Coronary artery (tissue), 2 donors: ENCODE measurements around the gene DCLK2.
A peak's percentile ranks its signal among the peaks of the same experiment; 100 is the strongest.

Source experiments
- DNase-seq: peaks from one replicate; pipeline ENCODE4 v3.0.0-alpha.2; 2017; ENCODE audit warnings: low spot score
- H3K27ac ChIP-seq, 2 donors: fragments of 200-600 bp; sonication (generic); one replicate each; pipeline ENCODE4 v1.5.1; 2016 to 2019
- H3K4me3 ChIP-seq: fragments of 200-600 bp; sonication (generic); 2 replicates; pipeline ENCODE4 v1.5.1; 2016; ENCODE audit warnings: mild to moderate bottlenecking, moderate library complexity
- CTCF ChIP-seq: fragments of 200-600 bp; sonication (generic); IDR thresholded peaks from one replicate; pipeline ENCODE4 v1.5.1; 2019; ENCODE audit warnings: antibody characterized with exemption

Gene DCLK2

GRCh38 chr4:150238591-150238990 is 160.3 kb downstream of the DCLK2 start:
- no peak for TF ChIP-seq CTCF
- no peak for DNase-seq
- H3K27ac ChIP-seq = no peak overlapping the region
- no peak overlapping the region for H3K4me3 ChIP-seq

DNA sequence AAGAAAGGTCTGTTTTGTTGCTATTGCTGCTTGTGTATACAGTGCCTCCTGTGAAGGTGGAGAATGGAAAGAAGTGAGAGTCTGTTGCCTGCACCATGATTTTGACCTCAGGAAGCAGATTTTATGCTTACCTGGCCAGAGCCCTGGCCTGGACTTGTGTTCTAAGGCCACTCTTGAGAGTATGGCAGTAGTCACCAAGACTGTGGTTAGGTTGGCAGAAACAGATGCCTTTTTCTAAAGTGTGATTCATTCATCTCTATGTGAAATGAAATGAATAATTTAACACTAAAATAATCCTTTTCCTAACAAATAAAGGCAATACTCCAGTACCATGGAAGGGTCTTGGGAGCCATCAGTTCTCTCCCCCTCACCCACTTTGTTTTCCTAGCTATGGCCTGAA is 161.8 kb downstream of the DCLK2 start:
- no peak overlapping the region for H3K27ac ChIP-seq
- no peak overlapping the region for H3K4me3 ChIP-seq
- no peak for DNase-seq
- no peak for TF ChIP-seq CTCF

GRCh38 chr4:150242820-150243458 is 164.7 kb downstream of the DCLK2 start:
- peak; percentile 73 for TF ChIP-seq CTCF
- H3K27ac ChIP-seq = no peak overlapping the region
- no peak overlapping the region for H3K4me3 ChIP-seq
- DNase-seq = no peak

- TF ChIP-seq CTCF = no peak
- Histone ChIP-seq H3K4me3 (no peak overlapping the region), H3K27ac (no peak overlapping the region)
- no peak for DNase-seq
Measured at GRCh38 chr4:150243932-150244331, 165.7 kb downstream of the DCLK2 start.

DNA sequence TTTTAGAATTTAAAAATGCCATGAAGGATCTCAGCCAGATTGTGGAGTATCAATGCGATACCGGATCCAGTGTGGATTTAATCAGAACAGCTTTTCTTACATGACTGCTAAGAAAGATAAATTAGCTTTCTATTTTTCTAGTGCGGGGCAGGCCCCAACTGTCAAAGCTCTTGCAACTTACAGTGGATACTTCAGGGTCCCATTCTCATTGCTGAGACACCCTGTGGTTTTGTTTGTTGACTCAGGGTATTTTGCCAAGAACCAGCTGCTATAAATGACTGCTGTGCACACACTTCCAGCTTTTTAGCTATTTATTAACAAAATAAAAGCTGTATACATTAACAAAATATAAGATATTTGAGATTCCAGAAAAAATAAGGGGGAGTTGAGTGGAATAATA is 166.4 kb downstream of the DCLK2 start:
- no peak for DNase-seq
- H3K27ac ChIP-seq = peak overlapping the region in 1 of 2 donors; percentile 38
- no peak for TF ChIP-seq CTCF
- no peak overlapping the region for H3K4me3 ChIP-seq

DNA sequence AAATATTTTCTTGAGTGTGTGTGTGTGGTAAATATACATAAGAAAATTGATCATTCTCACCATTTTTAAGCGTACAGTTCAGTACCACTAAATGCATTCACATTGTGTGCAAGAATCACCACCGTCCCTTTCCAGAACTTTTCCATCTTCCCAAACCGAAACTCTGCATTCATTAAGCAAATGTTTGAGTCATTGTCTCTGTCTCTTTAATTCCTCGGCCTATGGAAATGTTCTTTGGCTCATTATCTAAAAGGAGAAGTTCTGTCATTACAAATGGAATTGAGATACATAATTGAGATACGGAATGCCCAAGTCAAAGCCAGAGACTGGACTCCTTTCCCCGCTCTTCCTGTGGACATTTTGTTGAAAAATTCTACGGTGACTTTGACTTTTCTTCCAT is 168.9 kb downstream of the DCLK2 start:
- no peak overlapping the region for H3K27ac ChIP-seq
- TF ChIP-seq CTCF = no peak
- no peak overlapping the region for H3K4me3 ChIP-seq
- DNase-seq = no peak

- no peak overlapping the region for H3K4me3 ChIP-seq
- no peak for DNase-seq
- H3K27ac ChIP-seq = no peak overlapping the region
- TF ChIP-seq CTCF = no peak
Measured at GRCh38 chr4:150248181-150248580, 169.9 kb downstream of the DCLK2 start.
